ENCODE results near the gene TMEM59L.

- TF ChIP-seq CTCF (IDR thresholded peaks at IDR 0.05) (no peak), POLR2A (IDR thresholded peaks at IDR 0.05) (no peak)
Measured at GRCh38 chr19:18574691-18575291, 37.9 kb upstream of the TMEM59L start.
